ENCODE data around the gene IMPA2.

DNA sequence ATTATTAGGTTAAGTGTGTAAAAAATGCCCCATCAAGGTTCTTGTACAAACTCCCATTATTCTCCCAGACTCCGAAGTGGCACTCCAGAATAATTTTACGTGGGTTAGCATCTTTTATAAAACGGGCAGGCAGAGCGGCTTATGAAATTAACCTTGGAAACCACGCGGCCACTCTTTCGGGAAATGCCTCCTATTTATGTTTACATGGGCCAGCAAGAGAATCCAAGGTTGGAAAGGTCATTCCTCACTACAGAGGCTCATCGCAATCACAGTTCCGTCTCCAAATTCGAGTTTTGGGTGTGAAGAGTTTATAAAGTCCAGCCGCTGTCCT is 1.2 kb upstream of the IMPA2 start:
- TF ChIP-seq, protein P1, sequence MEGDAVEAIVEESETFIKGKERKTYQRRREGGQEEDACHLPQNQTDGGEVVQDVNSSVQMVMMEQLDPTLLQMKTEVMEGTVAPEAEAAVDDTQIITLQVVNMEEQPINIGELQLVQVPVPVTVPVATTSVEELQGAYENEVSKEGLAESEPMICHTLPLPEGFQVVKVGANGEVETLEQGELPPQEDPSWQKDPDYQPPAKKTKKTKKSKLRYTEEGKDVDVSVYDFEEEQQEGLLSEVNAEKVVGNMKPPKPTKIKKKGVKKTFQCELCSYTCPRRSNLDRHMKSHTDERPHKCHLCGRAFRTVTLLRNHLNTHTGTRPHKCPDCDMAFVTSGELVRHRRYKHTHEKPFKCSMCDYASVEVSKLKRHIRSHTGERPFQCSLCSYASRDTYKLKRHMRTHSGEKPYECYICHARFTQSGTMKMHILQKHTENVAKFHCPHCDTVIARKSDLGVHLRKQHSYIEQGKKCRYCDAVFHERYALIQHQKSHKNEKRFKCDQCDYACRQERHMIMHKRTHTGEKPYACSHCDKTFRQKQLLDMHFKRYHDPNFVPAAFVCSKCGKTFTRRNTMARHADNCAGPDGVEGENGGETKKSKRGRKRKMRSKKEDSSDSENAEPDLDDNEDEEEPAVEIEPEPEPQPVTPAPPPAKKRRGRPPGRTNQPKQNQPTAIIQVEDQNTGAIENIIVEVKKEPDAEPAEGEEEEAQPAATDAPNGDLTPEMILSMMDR (IDR thresholded peaks at IDR 0.05): no peak
- TF ChIP-seq EZH2 (IDR thresholded peaks at IDR 0.05): no peak
- TF ChIP-seq EZH2phosphoT487 (IDR thresholded peaks at IDR 0.05): no peak

Measured in neural progenitor cell (in vitro differentiated cells).